HepG2 (cell line): ENCODE results near the gene PSMD2. TPM values are rescaled to one million over a fixed set of nuclear protein-coding genes. Genes with fewer than 3 reads are reported as not detected.

Source experiments
- ZBTB38 ChIP-seq: sonication (generic); formaldehyde crosslinking; IDR thresholded peaks from 2 replicates; pipeline ENCODE4 v1.5.1; 2020; ENCODE audit warnings: mild to moderate bottlenecking, missing genetic modification reagents
- polyA plus RNA-seq, 8 experiments: library from polyadenylated mRNA; depleted of rRNA in 3 of 8; stranded (reverse) in 7 of 8; unstranded in 1 of 8; fragments of >200 nt; fragmentation: Illumina TruSeq in 4 of 8; extraction: Trizol in 4 of 8; gene quantifications; 2 replicates each; pipeline versions ENCODE4 v1.2.1 to v1.2.3, GENCODE V29; 2011 to 2016; ENCODE audit warnings: low read depth in 4 of 8, missing spikeins in 1 of 8, mixed read lengths in 1 of 8; ENCODE audit not compliant: insufficient read depth in 1 of 8
- total RNA-seq, 5 experiments: library from RNA; depleted of rRNA; stranded (reverse); fragments of >200 nt; fragmentation: Illumina TruSeq; extraction: Trizol; gene quantifications; 2 replicates each; pipeline ENCODE4 v1.2.3, GENCODE V29; 2016; ENCODE audit warnings: low read depth in 1 of 5
- TF ChIP-seq, protein P1 (sequence below): sonication (generic); formaldehyde crosslinking; IDR thresholded peaks from one replicate; pipeline ENCODE4 v1.5.1; 2020; ENCODE audit warnings: mild to moderate bottlenecking, missing genetic modification reagents; ENCODE audit errors: not compliant biosample characterization

Gene PSMD2
- total and polyA plus RNA-seq, 2 of the 13 experiments (the other 11 are each of a cell fraction or from before 2014, with no cell fraction given): 125 to 200 TPM

DNA sequence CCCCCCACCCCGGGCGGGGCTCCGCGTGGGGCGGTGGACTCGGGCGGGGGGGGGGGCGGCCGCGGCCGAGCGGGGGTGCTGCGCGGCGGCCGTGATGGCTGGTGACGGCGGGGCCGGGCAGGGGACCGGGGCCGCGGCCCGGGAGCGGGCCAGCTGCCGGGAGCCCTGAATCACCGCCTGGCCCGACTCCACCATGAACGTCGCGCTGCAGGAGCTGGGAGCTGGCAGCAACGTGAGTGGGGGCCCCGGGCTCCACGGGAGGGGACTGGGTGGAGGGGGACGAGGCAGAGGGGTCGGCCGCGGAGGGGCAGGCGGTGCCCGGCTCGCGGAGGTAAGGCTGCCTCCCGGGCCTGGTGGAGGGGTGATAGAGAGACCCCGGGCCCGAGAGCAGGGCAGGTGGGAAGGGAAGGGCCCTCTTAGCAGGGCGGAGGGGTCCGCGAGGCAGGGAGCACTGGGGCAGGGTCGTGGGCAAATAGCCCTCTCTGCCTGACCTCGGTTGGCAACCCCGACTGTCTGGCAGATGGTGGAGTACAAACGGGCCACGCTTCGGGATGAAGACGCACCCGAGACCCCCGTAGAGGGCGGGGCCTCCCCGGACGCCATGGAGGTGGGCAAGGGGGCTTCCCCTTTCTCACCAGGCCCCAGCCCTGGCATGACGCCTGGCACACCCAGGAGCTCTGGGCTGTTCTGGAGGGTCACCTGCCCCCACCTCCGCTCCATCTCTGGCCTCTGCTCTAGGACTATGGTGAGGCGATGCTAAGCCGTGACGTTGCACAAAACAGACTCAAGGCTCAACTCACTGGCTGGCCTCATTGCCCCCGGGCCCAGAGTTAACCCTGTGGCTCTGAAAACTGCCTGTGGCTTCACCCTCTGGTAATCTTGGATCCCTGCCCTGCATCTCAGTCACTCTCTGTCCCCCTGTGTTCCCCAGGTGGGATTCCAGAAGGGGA is 22.8 kb upstream of the PSMD2 start, which contains the start of gene ECE2 (continued):
- no peak for TF ChIP-seq ZBTB38
- TF ChIP-seq, protein P1, sequence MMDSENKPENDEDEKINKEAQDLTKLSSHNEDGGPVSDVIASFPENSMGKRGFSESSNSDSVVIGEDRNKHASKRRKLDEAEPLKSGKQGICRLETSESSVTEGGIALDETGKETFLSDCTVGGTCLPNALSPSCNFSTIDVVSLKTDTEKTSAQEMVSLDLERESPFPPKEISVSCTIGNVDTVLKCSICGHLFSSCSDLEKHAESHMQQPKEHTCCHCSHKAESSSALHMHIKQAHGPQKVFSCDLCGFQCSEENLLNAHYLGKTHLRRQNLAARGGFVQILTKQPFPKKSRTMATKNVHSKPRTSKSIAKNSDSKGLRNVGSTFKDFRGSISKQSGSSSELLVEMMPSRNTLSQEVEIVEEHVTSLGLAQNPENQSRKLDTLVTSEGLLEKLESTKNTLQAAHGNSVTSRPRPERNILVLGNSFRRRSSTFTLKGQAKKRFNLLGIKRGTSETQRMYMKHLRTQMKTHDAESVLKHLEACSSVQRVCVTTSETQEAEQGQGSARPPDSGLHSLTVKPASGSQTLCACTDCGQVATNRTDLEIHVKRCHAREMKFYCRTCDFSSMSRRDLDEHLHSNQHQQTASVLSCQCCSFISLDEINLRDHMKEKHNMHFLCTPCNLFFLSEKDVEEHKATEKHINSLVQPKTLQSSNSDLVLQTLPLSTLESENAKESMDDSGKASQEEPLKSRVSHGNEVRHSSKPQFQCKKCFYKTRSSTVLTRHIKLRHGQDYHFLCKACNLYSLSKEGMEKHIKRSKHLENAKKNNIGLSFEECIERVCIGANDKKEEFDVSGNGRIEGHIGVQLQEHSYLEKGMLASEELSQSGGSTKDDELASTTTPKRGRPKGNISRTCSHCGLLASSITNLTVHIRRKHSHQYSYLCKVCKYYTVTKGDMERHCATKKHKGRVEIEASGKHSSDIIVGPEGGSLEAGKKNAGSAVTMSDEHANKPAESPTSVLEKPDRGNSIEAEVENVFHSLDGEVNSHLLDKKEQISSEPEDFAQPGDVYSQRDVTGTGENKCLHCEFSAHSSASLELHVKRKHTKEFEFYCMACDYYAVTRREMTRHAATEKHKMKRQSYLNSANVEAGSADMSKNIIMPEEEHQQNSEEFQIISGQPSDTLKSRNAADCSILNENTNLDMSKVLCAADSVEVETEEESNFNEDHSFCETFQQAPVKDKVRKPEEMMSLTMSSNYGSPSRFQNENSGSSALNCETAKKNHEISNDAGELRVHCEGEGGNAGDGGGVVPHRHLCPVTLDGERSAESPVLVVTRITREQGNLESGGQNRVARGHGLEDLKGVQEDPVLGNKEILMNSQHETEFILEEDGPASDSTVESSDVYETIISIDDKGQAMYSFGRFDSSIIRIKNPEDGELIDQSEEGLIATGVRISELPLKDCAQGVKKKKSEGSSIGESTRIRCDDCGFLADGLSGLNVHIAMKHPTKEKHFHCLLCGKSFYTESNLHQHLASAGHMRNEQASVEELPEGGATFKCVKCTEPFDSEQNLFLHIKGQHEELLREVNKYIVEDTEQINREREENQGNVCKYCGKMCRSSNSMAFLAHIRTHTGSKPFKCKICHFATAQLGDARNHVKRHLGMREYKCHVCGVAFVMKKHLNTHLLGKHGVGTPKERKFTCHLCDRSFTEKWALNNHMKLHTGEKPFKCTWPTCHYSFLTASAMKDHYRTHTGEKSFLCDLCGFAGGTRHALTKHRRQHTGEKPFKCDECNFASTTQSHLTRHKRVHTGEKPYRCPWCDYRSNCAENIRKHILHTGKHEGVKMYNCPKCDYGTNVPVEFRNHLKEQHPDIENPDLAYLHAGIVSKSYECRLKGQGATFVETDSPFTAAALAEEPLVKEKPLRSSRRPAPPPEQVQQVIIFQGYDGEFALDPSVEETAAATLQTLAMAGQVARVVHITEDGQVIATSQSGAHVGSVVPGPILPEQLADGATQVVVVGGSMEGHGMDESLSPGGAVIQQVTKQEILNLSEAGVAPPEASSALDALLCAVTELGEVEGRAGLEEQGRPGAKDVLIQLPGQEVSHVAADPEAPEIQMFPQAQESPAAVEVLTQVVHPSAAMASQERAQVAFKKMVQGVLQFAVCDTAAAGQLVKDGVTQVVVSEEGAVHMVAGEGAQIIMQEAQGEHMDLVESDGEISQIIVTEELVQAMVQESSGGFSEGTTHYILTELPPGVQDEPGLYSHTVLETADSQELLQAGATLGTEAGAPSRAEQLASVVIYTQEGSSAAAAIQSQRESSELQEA (CRISPR knock-in tag): no peak
